Stimulated activated CD4-positive, alpha-beta T cell treated with anti-CD3 and anti-CD28 coated beads, Interleukin-1b, Interleukin-23, amount 100 ng/mL, for 4 hours (primary cell): ENCODE results near the gene ROBO1.
"Not testable (repeated sequence)": the region's sequence is repeated elsewhere in the genome, so short reads cannot be mapped to it uniquely, and the experiment has no call there.

ENCODE experiments used
- DNase-seq, 2 donors: peaks; one replicate each; pipeline ENCODE4 v3.0.0-alpha.2; 2020; ENCODE audit warnings: low read depth in 2 of 2

Gene ROBO1

GRCh38 chr3:79551997-79552396, 215.8 kb downstream of the ROBO1 start:
- no peak for DNase-seq

- DNase-seq, result no peak
Measured at GRCh38 chr3:79551321-79551892, 216.4 kb downstream of the ROBO1 start.

DNA sequence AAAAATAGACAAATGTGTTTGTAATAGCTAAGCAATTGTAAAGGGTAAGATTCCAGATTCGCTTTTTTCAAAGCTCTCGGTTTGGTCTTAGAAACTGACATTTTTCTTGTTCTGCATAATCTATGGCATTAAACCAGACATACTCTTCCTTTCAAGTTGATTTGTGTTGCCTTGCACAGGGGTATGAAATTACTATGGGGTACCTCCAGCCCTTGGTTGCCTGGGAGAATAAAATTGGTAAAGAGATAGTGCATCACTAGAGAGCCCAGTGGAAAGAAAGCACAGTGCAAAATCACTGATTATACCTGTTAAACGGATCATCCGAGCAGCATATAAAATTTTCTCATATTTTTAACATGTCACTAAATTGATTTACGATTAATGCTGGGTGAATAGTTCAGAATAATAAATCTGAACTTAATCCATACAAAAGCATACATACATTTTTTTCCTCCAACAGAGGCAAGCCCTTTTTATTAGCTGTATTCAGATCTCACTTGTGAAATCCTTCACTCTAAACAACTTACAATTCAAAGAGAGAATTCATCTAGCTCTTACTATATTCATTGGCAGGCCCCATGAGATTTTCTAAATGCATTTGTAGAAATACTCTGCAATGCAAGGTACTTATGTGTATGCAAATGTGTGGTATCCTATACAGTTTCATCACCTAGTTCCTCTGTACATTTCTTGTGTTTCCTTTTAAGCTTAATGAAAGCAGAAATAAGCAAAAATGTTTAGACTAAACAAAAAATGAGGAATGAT, 224.4 kb downstream of the ROBO1 start:
- DNase-seq, result no peak

- DNase-seq, result no peak
Measured at GRCh38 chr3:79534727-79535126, 233.1 kb downstream of the ROBO1 start.

DNA sequence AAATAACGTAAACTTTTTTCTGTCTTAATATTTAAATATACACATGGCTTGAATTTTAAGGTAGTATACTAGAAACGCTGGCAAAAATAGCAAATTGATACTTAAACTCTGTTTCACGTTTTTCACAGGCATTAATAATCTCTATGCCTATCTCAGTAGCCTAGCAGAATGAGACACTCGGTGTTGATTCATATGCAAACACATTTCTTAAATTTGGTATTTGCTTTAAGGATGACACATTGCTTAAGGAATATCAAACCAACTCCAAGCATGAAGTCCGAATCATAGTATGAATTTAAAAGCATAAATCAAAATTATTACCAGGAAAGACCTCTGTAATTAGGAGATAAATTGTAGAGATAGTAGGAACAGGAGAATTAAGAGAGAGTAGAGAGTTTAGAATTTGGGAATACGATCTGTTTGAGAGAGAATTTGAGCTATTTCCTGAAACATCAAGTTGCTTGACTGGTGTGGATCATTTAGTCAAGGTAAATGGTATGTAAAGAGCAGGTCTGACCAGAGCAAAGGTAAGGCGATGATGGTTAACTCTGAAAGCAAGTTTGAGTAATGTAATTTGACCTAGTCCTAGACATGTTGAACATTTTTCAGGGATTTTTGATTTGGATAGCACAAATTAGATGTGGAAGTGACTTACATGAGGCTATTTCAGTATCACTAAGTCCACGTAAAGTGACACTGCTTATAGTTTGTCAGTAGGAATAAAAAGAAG, 236.1 kb downstream of the ROBO1 start:
- no peak for DNase-seq

DNA sequence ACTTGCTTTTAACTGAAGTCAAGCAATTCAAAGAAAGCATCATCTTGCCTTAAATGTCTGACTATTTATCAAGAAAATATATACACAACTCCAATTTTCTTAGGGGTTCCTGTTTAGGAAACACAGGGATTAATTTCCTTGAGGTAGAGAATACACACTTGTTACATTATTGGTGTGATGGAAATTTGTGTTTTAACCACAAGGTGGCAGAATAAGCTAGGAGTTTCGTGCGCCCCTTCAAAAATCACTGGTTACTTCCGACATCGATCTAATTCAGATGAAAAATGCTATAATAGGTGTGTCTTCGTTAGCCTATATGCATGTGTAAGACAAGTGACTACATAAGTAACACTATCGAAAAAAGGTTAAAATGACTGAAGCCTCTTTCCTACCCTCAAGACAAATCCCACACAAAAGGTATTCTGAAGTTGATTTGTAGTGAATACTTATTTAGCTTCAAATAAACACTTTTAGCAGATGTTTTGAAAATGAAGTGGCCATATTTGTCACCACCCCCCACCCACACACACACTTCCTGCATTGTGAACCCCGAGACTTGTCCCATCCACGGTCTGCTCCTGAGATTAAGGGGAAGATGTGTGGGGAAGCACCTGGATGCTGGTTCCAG, 246.5 kb downstream of the ROBO1 start:
- DNase-seq, result no peak

- DNase-seq, result no peak
Measured at GRCh38 chr3:79517766-79518413, 249.9 kb downstream of the ROBO1 start.

GRCh38 chr3:79516795-79517194, 251.0 kb downstream of the ROBO1 start:
- DNase-seq, result no peak

DNA sequence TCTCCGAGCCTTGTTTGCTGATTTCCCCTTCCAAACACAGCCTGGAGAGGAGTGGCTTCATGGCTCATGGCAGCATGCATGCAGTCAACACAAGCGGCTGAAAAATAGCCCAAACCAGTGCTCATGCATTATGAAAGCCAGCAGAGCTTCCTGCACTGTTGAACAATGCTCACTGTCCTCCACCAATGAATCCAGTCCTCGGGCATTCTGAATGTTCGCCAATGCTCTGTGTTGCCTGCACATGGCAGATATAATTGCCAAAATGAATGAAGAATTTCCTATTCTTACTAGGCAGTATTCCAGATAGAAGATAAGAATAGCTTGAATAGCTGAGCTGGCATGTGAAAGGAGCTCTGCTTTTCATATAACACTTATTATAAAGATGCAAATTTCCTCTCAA, 252.7 kb downstream of the ROBO1 start:
- DNase-seq, result no peak

- no peak for DNase-seq
Measured at GRCh38 chr3:79514069-79514468, 253.7 kb downstream of the ROBO1 start.

- DNase-seq, result no peak
Measured at GRCh38 chr3:79506751-79507150, 261.0 kb downstream of the ROBO1 start.

DNA sequence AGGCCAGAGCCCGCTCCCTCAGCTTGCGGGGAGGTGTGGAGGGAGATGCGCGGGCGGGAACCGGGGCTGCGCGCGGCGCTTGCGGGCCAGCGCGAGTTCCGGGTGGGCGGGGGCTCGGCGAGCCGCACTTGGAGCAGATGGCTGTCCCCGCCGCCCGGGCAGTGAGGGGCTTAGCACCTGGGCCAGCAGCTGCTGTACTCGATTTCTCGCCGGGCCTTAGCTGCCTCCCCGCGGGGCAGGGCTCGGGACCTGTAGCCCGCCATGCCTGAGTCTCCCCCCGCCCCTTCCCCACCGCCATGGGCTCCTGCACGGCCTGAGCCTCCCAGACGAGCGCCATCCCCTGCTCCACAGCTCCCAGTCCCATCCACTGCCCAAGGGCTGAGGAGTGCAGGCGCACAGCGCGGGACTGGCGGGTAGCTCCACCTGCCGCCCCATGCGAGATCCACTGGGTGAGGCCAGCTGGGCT, 265.5 kb downstream of the ROBO1 start:
- DNase-seq, result not testable (repeated sequence)

DNA sequence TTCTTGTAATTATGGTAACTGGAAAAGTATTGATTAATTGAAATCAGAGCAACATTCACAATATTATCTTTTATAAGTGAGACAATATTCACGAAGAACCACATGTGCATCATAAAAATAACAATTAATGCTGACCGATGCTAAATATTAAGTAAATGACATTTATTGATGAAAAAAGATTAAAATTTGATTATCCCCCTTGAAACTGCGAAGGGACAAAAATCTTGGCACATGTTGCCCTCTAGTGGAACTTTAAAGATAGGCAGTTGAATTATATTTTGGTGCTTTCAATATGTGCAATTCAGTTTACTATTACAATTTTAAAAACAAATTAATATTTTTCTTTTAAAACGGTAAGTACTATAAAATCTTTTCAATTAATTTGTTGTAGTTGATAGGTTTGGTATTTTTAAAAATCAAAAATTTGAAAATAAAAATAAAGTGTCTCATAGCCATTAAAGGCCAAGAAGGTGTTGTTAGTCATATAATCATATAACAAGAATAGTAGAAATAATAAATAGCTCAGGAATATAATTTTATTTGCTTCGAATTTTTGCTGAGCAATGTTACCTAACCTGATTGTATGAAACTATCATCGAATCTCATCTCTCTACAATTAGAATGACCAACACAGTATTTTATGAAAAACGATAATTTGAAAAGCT, 270.2 kb downstream of the ROBO1 start:
- DNase-seq, result no peak

GRCh38 chr3:79491029-79491641, 276.7 kb downstream of the ROBO1 start:
- no peak for DNase-seq

DNA sequence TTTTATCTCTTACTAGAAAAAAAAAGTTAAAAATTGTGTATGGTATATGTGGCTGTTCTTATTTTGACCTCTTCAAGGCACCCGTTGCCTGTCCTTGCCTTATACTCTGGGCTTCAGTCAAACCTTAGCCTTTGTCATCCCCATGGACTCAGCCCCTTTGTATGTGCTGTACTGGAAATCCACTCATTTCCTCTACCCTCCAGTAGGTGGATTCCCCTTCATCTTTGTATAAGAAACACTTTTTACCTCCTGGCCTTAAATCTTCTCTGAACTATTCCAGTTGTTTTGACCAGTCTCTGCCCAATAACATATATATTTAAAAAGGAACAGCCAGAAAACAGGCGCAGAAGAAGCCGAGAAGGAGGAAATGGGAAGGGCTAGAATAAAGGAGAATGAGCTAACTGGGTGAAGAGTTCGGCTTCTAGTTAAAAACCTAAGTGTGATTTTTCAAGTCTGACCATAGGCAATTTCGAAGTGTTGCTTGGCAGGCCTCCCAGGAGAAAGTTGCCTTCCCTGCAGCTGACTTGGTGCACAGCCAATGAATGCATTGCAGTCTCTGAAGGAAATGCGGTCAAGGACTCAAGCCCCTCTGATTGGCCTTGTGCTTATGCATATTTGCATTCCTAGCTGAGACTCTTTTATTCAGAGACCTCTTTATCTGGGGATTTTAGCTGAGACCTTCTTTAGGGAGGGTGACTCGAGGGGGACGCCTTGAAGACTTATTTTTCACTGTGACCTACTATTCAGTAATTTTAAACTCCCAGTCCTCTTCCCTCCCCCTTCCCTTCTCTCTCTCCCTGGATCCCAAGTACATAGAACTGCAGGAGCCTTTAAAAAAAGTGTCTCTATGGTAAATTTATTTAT, 277.4 kb downstream of the ROBO1 start:
- DNase-seq, result no peak

DNA sequence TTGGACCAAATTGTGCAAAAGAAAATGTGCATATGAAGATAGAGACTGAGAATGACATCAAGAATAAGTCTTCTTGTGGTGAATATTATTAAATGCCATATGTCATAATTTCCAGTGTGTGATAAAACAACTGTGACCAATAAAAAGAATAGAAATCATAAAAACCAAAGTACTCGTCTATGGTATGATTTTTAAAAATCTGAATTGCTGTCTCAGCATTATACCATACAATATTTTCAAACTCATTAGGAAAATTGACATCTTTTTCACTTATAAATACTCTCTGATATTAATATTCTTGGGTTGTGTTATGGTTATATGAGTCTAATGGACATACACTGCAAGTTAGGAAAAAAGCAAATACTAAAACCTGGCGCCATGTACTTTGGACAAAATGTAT, 279.4 kb downstream of the ROBO1 start:
- no peak for DNase-seq

DNA sequence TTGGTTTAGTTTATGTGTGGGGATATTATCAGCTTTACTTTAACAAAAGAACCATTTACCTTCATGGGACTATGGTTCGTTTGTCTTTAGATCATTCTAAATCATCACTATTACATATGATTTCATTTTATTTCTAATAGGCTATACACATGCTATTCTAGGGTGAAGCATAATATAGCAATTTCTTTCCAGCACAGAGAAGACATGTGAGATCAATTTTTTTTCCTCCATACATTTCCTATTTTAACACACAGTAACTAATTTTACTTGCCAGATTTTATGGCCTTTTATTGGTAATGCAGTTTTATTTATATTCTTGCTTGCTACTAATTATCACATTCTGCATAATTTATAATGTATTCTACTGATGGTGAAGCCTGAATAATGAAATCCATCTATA, 287.1 kb downstream of the ROBO1 start:
- no peak for DNase-seq

- DNase-seq, result no peak
Measured at GRCh38 chr3:79478620-79479019, 289.2 kb downstream of the ROBO1 start.

DNA sequence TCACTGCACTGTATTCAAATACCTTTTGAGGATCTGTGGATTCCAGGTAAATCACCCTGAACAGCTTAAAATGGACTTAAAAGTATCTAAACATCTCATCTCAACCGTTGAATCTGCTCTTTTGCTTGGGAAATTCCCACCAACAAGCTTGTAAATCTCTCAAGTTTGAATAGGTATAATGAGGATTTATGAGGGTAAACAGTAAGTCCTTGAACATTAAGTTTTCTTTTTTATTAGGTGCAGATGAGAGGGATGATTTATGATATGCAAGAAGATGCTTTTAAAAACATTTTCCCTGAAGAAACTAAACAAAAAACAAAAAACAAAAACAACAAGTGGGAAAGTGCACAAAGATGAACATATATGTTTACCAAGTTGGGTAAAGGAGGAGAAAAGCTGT, 290.6 kb downstream of the ROBO1 start:
- DNase-seq, result no peak

GRCh38 chr3:79473993-79474392, 293.8 kb downstream of the ROBO1 start:
- no peak for DNase-seq
